Hematopoietic multipotent progenitor cell treated with erythropoietin and hydrocortisone succinate and interleukin-3 and kit ligand, for 4 days (in vitro differentiated cells): Measurements from ENCODE around the gene HDDC3.

Source experiments
- DNase-seq: peaks from one replicate; pipeline ENCODE4 v3.0.0-alpha.2; 2015

Gene HDDC3

DNA sequence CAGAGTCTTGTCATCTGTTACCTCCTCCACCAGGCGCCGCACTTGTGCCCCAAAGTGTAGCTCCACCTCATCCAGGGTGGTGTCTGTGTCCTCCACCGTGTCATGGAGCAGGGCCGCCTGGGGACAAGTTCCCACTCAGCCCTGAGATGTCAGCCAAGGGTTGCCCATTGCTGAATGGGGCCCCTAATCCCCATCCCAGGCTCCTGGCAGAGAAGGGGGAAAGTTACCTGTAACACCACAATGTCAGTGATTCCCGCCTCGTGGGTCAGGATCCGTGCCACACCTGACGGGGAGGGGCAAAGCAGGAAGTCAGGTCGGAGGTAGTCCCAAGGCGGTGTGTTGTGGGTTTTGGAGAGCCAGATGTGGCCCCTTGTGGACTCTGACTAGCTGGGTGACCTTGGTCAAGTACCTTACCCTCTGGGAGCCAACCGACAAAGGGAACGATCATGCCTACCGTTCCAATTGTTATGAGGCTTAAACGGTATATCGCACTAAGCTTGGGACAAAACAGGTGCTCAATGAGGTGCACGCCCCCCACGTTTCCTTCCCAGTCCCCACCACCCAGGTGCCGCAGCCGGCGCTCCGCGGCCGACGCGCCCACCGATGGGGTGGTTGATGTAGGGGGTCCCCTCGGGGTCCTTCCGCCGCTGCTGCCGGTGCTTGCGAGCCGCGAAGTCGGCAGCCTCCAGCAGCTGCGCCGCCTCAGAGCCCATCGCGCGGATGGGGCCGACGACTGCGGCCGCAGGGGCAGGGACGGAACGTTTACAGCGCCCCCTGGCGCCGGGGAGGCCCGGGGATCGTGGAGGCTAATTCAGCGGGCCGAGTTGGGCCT, at the start of gene HDDC3:
Gene HDDC3, minus strand, starts transcription at position 722 of the 832 bp plus-strand sequence. Its CDS starts 9 bp downstream, at position 713.
- peak; percentile 97 for DNase-seq

GRCh38 chr15:90982135-90982534, 49.8 kb upstream of the HDDC3 start:
- peak; percentile 47 for DNase-seq

DNA sequence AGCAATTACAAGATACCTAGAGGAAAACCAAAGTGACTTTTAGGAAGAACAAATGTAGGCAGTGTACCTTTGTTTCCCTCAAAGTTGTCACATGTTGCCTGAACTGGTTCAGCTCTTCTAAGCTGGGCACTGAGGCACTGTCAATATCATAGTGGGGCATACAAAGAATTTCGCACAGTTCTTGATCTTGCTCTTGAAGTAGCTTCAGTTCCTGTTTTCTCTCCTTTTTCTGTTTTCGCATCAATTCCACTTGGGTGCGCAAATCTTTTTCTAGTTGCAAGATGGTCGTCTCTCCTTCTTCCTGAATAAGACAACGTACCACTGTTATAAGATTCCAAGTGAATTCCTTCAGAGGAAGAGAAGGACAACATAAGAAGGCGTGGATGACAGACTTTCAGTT, 49.3 kb upstream of the HDDC3 start:
- no peak for DNase-seq

GRCh38 chr15:90979582-90979981, 47.2 kb upstream of the HDDC3 start:
- no peak for DNase-seq

DNA sequence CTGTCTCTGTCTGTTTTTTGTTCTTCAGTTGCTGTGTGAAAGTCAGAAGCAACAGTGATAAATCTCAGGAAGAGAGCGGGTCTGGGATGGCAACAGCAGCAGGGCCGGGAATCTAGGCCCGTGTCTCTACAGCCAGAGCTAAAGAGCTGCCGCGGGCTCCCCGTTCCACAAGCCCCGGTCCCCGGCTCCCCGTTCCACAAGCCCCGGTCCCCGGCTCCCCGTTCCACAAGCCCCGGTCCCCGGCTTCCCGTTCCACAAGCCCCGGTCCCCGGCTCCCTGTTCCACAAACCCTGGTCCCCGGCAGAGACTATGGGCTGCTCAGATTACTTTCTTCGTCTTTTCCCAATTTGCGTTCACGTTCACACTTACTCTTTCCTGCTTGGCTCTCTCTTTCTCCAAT, 41.9 kb upstream of the HDDC3 start:
- DNase-seq = no peak

DNA sequence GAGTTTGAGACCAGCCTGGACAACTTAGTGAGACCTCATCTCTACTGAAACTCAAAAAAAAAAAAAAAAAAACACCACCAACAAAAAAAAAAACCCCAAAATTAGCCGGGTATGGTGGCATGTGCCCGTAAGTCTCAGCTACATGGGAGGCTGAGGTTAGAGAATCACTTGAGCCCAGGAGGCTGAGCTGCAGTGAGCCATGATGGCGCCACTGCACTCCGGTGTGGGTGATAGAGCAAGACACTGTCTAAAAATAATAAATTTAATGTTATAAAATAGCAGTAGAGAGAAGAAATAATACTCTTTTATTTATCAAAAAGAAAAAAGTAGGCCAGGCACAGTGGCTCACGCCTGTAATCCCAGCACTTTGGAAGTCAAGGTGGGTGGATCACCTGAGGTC, 39.8 kb upstream of the HDDC3 start:
- DNase-seq = no peak

- DNase-seq = no peak
Observed at GRCh38 chr15:90970274-90970673, 37.9 kb upstream of the HDDC3 start.

DNA sequence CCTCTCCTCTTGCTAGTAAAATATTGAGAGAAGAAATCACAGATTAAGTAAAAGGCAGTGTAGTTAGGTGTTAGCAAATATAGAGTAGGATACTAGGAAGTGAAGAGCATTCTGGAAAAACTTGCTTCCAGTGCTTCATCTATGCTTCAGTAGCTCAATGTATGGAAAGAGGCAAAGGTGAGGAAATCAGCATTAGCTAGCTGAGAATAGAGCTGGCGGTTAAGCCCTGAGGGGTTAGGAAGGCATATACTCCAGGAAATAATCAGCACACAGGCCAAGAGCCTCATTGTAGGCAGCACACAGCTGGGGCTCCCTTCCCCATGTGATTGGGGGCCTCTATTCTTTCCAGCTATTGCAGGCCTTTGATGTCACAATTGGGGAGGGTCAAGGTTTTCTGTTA, 36.1 kb upstream of the HDDC3 start:
- no peak for DNase-seq

GRCh38 chr15:90967206-90967605, 34.9 kb upstream of the HDDC3 start:
- no peak for DNase-seq

DNA sequence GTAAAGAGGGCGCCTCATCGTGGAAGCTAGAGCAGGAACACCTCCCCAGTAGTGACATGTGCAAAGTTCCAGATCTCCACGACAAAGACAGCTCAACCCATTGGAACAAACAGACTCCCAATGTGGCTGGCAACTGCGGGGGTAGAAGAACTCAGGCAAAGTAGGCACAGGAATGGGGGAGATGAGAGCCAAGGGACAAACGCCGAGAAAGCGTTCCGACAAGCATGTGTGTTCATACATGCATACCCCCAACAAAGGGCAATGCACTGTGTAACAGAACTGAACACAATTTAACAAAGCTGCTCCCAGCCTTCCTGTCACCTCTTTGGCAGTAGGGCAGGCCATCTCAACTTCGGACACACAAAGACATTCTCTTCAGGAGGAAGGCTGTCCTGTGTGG, 33.9 kb upstream of the HDDC3 start:
- DNase-seq = no peak

GRCh38 chr15:90962021-90962420, 29.7 kb upstream of the HDDC3 start:
- DNase-seq = no peak

DNA sequence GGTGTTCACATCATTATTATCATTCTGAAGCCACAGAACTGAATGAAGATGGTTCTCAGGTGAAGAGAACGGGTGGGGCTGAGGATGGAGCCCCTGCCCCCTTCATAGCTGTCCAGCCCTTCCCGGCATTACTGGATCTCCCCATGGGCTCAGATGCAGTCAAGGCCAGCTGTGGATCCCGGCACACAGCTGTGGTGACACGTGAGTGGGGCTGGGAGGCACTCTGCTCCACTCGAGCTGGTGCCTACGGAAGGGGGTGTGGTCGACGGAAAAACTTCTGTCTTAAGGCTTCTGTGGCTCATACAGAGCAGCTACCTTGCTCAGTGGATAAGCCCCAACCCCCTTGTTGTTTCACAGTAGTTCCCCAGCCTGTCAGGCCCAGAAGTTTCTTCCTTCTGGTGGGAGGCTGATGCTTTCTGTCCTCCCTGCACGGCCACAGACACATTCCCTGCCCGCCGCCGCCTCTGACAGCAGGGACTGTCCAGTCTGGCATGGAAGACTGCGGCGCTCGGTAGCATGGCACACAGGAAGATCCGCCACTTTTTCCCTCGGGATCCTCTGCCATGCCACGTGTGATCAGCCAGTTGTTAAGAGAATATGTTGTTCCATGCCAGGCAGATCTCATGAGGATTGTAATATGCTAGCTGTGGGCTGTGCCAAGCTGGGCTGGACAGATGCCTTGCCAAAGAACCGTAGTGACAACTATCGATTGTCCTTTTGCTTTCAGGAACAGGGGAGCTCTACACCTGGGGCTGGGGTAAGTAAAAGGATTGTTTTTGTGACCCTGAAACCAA, 28.1 kb upstream of the HDDC3 start:
- DNase-seq = no peak

- DNase-seq = no peak
Observed at GRCh38 chr15:90959894-90960293, 27.5 kb upstream of the HDDC3 start.

GRCh38 chr15:90959028-90959595, 26.8 kb upstream of the HDDC3 start:
- no peak for DNase-seq

DNA sequence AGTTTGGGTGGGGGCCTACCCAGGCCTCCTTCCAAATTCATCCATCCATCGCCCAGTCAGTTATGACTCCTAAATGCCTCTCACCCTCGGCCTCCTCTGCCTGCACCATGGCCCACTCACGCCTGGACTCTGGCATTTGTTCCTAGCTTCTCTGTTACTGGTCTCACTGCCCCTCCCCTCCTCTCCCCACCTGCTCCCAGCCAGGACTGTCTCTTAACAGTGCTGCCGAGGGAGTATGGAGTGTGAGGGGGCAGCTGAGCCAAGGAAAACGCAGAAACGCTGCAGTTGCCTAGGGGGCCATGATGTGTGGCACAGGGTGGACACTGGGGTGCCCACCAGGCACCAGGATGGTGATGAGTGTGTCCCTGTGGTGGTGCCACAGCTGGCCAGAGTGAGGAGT, 25.4 kb upstream of the HDDC3 start:
- DNase-seq = no peak

- peak; percentile 47 for DNase-seq
Observed at GRCh38 chr15:90957031-90957790, 24.9 kb upstream of the HDDC3 start.

GRCh38 chr15:90956274-90957030, 24.1 kb upstream of the HDDC3 start:
- peak; percentile 90 for DNase-seq

DNA sequence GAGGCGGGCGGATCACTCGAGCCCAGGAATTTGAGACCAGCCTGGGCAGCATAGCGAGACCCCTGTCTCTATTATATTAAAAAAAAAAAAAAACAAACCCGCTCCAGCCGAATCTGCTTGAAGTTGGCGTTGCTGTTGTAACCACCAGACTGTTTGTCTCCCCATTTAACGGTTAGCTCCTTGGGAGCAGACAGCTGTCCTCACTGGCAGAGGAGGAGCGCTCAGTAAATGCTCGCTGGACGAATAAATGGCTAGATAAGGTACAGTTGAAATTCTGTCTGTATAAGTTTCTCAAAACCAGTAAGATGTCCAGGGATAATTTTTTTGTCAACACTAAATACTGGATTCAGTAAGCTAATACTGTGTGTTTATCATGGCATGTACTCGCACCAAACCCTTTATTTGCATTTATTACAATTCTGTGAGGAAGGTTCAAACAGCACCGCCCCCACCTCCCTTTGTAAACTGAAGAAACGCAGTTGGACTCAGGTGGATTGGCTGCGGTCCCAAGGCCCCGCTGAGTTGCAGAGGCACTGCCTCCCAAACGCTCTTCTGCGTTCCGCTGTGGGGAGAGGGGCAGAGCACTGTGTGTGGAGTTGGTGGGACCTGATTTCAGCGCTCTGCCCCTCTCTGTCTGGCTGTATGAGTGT, 23.4 kb upstream of the HDDC3 start:
- DNase-seq = peak; percentile 37

GRCh38 chr15:90954712-90955623, 22.6 kb upstream of the HDDC3 start, which contains the start of gene RCCD1:
Gene RCCD1, plus strand, starts transcription at chr15:90954884. Its CDS starts 1,851 bp downstream, at chr15:90956735.
- DNase-seq = peak; percentile 99

- DNase-seq = no peak
Observed at GRCh38 chr15:90953947-90954711, 21.8 kb upstream of the HDDC3 start.
